GM12864 (cell line): ENCODE measurements around the gene TSPEAR.
"Not testable (repeated sequence)": the region's sequence is repeated elsewhere in the genome, so short reads cannot be mapped to it uniquely, and the experiment has no call there.

Source experiments
- DNase-seq: peaks from one replicate; pipeline ENCODE4 v3.0.0-alpha.2; 2011; ENCODE audit warnings: low read depth
- H3K4me3 ChIP-seq: 2 replicates; pipeline ENCODE4 v1.5.1; 2011; ENCODE audit warnings: mild to moderate bottlenecking, low read depth, low read length, control low read depth
- CTCF ChIP-seq: IDR thresholded peaks from 2 replicates; pipeline ENCODE4 v1.5.1; 2011; ENCODE audit warnings: low read depth, mild to moderate bottlenecking, moderate library complexity, low read length, control low read depth, inconsistent platforms; ENCODE audit errors: missing control alignments

Gene TSPEAR

GRCh38 chr21:44556879-44557278, 154.5 kb downstream of the TSPEAR start:
- no peak overlapping the region for H3K4me3 ChIP-seq
- TF ChIP-seq CTCF: no peak
- peak; percentile 2 for DNase-seq

- DNase-seq: no peak
- no peak overlapping the region for H3K4me3 ChIP-seq
- TF ChIP-seq CTCF: no peak
These were observed 156.0 kb downstream of the TSPEAR start for GRCh38 chr21:44555200-44555875.

GRCh38 chr21:44552681-44553080, 158.7 kb downstream of the TSPEAR start:
- DNase-seq: no peak
- TF ChIP-seq CTCF: no peak
- H3K4me3 ChIP-seq: no peak overlapping the region

- TF ChIP-seq CTCF: no peak
- H3K4me3 ChIP-seq: no peak overlapping the region
- no peak for DNase-seq
These were observed 159.2 kb downstream of the TSPEAR start for GRCh38 chr21:44552136-44552535.

GRCh38 chr21:44551340-44551961, 159.9 kb downstream of the TSPEAR start, which contains the start of gene KRTAP10-2:
Gene KRTAP10-2 (minus strand): TSS chr21:44551505. CDS start chr21:44551458, 47 bp downstream.
- no peak for TF ChIP-seq CTCF
- DNase-seq: no peak
- H3K4me3 ChIP-seq: no peak within 1 kb of the TSS

- TF ChIP-seq CTCF: no peak
- H3K4me3 ChIP-seq: no peak overlapping the region
- DNase-seq: no peak
These were observed 160.6 kb downstream of the TSPEAR start for GRCh38 chr21:44550807-44551206.

- not testable (repeated sequence) for H3K4me3 ChIP-seq, DNase-seq
These were observed 161.1 kb downstream of the TSPEAR start for GRCh38 chr21:44550285-44550684.
